Suppressor macrophage (primary cell): ENCODE results near the gene EXD2.
A peak's percentile ranks its signal among the peaks of the same experiment; 100 is the strongest.
"Not testable (repeated sequence)": the region's sequence is repeated elsewhere in the genome, so short reads cannot be mapped to it uniquely, and the experiment has no call there.

Experiments
- DNase-seq, 4 experiments: peaks; one replicate each; pipeline ENCODE4 v3.0.0-alpha.2; 2020 to 2022
- total RNA-seq, 17 experiments: gene quantifications; one replicate each; lab custom pipeline; 2026; ENCODE audit warnings: mixed read lengths in 6 of 17, inconsistent platforms in 3 of 17; lab: John Stamatoyannopoulos, UW

The EXD2 gene
- total RNA-seq: 4.6 to 29.2 (median 19.8) reads per million in 17 experiments

GRCh38 chr14:69191340-69192111, at the start of gene EXD2:
TSS of gene EXD2 (plus strand) at chr14:69191498. CDS start at chr14:69209471, 17,973 bp downstream.
- peak; percentile 78 to 88 (median 82) for DNase-seq

DNA sequence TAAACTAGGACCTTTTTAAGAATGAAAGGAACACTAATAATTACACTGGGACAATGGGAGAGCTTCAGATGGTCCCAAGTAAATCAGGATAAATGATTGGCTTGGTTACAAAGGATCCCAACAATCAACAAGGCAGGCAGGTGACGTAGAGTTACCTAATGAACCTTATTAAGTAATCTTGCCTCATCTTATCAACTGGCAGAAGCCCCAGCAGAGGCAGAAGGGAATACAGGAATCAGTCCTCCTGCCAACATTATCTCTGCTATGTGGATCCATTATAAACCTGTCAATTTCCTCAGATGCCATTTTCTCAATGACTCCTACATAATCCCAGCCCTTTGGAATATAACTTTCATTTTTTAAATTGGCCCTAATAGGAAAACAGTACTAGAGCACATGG, 49.7 kb upstream of the EXD2 start:
- DNase-seq: no peak

DNA sequence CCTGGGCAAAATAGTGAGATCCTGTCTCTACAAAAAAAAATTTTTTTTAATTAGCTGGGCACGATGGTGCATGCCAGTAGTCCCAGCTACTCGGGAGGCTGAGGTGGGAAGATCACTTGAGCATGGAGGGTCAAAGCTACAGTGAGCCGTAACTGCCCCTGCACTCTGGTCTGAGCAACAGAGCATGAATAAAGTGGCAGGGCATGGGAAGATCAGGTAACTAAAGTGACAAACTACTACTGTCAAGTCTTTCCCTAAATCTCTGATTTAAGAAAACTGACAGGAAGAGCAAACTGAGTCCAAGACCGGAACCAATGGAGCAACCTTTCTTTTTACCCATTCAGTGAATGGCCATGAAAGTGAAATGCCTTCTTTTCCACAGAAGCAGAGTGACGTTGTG, 49.2 kb upstream of the EXD2 start:
- no peak for DNase-seq

- DNase-seq: no peak
Measured at GRCh38 chr14:69149461-69150244, 41.6 kb upstream of the EXD2 start.

DNA sequence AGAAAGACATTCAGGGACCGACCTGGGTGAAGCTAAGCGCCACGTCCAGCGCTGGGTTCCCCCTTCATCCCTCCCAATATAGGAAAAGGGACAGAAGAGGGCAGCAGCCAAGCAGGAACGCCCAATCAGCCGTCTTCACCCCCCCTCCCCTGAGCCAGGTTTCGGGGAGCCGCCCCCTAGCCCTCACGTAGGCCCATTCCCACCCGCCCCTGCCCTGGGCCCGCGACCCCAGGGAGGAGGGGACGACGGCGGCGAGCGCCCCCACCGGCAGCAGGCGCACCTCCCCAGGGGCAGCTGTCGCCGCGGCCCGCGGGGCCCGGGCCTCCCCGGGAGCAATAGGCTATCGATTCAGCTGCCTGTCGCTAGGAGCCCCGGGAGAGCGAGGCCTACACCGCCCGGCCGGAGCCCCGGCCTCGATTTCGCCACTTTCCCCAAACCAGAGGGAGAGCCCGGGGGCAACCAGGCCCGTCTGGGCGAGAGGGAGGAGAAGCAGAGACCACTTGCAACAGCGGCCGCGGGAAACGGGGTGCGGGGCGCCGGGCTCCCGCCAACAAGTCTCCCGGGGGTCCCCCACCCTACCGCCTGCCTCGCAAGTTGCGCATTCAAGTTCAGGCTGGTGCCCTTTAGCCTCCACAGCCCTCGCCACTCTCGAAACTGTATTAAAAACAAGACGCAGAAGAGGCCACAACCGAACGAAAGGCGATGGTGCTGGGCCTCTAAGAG, 39.7 kb upstream of the EXD2 start:
- peak; percentile 64 to 89 (median 78) for DNase-seq

DNA sequence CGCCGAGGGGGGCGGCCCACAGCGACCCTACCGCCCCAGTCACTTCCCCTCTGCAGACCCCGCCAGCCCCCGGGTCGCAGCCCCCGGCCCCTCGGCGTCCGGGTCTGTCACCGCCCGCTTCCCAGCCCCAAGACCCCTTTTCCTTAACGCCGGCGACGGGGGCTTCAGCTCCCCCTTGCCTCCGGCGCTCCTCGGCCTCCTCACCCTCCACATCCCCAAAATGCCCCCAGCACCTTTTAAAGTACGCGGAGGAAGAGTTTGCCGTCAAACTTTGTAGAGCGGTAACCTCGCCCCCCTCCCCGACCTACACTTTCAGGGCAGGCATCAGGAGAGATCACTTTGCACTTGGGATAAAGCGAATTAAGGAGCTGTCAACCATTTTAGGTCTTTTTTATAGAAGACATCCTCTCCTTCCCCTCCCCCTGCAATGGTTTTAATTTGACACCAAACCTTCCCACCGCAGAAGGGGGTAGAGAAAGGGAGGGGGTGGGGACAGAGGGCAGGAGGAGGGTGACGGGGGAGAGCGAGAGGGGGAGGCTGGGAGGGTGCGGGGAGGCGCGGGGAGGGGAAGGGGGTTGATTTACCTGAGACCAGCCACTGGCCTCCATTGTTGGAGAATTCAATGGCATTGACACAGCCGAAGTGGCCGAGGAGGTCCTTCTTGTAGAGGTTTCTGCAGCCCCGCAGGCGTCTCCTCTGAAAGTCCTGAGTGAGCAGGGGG, 39.0 kb upstream of the EXD2 start:
- DNase-seq: peak in 2 of 4 experiments; percentile 23 to 24

GRCh38 chr14:69152902-69153151, 38.5 kb upstream of the EXD2 start, which contains the start of gene DCAF5:
TSS of gene DCAF5 (minus strand) at chr14:69153119. CDS start at chr14:69152978, 141 bp downstream.
- DNase-seq: no peak

DNA sequence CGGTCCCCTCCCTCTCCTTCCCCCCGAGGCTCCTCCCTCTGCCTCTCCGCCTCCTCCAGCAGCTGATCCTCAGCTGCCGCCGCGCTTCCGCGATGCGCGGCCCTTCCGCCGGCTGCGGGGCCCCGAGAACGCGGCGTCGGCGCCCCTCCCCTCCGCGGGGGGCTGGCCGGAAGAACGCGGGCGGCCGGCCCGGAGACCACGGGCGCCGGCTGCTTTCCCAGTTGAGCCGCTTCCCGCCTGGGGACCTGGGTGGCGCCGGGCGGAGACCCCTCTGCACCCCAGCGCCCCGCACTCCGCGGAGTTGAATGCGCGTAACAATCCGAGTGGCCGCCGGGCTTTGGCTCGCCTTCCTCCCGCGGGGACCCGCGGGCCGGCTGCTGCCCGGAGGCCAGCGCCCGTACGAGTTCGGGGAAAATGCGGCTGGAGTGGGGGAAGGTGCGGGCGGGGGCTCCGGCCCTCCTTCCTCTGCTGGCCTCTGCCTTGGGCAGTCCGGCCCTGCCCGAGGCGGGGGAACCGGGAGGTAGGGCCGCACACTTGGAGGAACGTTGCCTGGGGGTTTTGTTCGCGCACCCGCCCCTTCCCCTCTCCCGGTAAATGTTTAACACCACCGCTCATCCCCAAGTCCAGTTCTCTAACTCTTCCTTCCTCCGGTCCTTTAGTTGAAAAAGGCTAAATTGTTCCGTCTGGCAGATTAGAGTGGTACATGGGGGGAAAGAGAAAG, 38.0 kb upstream of the EXD2 start:
- peak; percentile 88 to 96 (median 95) for DNase-seq

- peak; percentile 25 to 38 (median 32) for DNase-seq
Measured at GRCh38 chr14:69153873-69154270, 37.4 kb upstream of the EXD2 start.

DNA sequence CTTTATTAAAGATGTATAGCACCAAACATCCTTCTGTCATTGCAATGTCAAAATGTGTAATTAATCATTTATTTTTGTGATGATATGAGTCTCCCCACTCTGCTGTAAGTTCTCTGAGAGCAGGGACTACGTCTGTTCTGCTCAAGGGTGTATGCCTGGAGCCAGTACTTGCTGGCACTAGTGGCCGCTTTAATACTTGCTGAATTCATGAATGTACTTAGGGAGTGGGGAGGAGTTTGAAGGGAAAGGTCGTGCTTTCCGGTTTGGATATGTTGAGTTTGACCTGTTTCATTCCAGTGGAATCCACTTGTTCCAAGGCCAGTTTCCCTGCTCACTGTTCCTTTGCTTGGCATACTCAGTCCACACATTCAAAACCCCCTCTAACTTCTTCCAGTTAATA, 36.5 kb upstream of the EXD2 start:
- no peak for DNase-seq

DNA sequence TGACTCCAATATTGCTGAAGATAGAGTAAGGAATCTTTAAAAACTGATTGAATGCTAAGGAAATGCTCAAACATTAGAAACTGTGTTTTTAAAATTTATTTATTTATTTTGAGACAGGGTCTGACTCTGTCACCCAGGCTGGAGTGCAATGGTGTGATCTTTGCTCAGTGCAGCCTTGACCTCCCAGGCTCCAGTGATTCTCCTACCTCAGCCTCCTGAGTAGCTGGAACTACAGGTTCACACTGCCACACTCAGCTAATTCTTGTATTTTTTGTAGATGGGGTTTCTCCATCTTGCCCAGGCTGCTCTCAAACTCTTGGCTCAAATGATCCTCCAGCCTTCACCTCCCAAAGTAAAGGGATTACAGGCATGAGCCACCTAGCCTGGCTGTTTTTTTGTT, 35.1 kb upstream of the EXD2 start:
- no peak for DNase-seq

DNA sequence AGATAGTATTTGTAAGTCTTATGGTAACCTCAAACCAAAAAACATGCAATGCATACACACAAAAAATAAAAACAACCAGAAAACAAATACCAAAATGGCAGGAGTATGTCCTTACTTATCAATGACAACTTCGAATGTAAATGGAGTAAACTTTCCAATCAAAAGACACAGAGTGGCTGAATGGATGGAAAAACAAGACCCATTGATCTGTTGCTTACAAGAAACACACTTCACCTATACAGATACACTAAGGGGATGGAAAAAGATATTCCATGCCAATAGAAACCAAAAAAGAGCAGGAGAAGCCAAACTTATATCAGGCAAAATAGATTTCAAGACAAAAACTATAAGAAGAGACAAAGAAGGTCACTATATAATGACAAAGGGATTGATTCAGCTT, 29.7 kb upstream of the EXD2 start:
- no peak for DNase-seq

- DNase-seq: not testable (repeated sequence)
Measured at GRCh38 chr14:69165787-69166186, 25.5 kb upstream of the EXD2 start.

DNA sequence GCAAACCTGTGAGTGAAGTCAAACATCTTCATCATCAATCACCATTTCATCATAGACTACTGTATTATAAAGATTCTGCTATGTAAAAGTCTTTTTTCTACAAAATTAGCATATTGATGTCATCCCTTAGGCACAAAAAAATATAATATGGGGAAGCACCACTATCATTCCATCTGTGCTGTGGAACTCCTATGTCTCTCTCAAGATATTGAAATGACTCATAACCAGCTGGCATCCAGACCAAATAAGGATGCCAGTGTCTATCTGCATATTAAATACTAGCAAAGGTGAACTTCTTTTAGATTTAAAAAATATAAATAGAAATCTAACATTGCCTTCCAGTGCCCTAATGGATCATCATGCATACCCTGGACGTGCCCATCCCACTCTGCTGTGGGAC, 20.5 kb upstream of the EXD2 start:
- DNase-seq: peak in 1 of 4 experiments; percentile 13

GRCh38 chr14:69171569-69171968, 19.7 kb upstream of the EXD2 start:
- no peak for DNase-seq

- no peak for DNase-seq
Measured at GRCh38 chr14:69175130-69175529, 16.2 kb upstream of the EXD2 start.

GRCh38 chr14:69181491-69181890, 9.8 kb upstream of the EXD2 start:
- no peak for DNase-seq

- not testable (repeated sequence) for DNase-seq
Measured at GRCh38 chr14:69182580-69182979, 8.7 kb upstream of the EXD2 start.

- DNase-seq: peak; percentile 68 to 84 (median 77)
Measured at GRCh38 chr14:69183735-69184134, 7.6 kb upstream of the EXD2 start.

DNA sequence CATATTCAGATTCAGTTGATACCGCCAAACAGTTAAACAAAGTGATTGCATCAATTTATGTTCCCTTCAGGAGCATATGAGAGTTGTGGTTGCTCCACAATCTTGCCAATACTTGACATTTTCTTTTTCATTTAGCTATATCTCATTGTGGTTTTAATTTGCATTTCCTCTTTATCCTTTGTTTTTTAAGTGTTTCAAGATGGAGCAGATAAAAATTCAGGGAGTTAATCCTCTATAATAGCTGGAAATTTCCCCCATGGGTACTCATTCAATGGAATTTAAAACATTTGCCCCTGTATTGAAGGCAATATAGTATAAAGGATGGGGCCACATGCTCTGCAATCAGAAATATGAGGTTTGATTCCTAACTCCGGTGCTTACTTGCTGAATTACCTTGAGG, 1.1 kb upstream of the EXD2 start:
- DNase-seq: no peak

DNA sequence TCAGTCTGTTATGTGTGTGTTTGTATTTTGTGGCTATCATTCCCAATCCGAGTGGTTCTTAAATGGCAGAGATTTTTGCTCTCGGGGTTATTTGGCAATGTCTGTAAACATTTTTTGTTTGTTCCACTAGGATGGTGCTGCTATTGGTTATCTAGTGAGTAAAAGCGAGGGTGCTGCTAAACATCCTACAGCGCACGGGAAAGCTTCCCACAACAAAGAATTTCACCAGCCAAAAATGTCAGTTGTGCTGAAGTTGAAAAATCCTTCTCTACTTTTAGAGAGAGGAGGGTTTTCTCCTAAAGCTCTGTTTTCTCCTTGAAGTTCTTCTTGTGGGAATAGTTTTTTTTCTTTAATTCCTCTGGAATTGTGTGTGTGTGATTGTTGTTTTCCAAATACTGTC, 2.4 kb downstream of the EXD2 start:
- no peak for DNase-seq

DNA sequence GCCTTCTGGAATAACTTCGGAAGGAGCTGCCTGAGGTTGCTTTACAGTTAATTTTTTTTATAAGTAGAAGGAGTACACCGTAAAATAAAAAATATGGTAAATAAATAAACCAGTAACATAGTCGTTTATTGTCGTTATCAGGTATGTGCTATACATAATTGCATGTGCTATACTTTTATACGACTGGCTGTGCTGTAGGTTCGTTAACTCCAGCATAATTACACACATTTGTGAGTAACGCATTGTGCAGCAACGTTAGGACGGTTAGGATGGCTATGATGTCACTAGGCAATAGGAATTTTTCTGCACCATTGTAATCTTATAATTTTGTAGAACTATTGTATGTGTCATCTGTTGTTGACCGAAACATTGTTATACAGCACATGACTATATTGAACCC, 8.5 kb downstream of the EXD2 start:
- no peak for DNase-seq
